Activated gamma-delta T cell treated with Interleukin-2 at 50 U/mL for 16 hours (primary cell): ENCODE data around the gene SPTLC3.

Experiments
- DNase-seq: peaks from one replicate; pipeline ENCODE4 v3.0.0-alpha.2; 2020

Gene SPTLC3

GRCh38 chr20:13205425-13205824 is 196.7 kb downstream of the SPTLC3 start:
- DNase-seq, result no peak

GRCh38 chr20:13205848-13206434 is 197.2 kb downstream of the SPTLC3 start:
- DNase-seq, result no peak

GRCh38 chr20:13207016-13207415 is 198.2 kb downstream of the SPTLC3 start:
- no peak for DNase-seq

GRCh38 chr20:13211956-13212618 is 203.3 kb downstream of the SPTLC3 start:
- DNase-seq, result no peak

- no peak for DNase-seq
Observed at GRCh38 chr20:13212750-13213149, 204.0 kb downstream of the SPTLC3 start.

- no peak for DNase-seq
Observed at GRCh38 chr20:13213335-13213734, 204.6 kb downstream of the SPTLC3 start.

GRCh38 chr20:13216533-13216932 is 207.8 kb downstream of the SPTLC3 start:
- no peak for DNase-seq
